Measurements from ENCODE around the gene ASTN2.

DNA sequence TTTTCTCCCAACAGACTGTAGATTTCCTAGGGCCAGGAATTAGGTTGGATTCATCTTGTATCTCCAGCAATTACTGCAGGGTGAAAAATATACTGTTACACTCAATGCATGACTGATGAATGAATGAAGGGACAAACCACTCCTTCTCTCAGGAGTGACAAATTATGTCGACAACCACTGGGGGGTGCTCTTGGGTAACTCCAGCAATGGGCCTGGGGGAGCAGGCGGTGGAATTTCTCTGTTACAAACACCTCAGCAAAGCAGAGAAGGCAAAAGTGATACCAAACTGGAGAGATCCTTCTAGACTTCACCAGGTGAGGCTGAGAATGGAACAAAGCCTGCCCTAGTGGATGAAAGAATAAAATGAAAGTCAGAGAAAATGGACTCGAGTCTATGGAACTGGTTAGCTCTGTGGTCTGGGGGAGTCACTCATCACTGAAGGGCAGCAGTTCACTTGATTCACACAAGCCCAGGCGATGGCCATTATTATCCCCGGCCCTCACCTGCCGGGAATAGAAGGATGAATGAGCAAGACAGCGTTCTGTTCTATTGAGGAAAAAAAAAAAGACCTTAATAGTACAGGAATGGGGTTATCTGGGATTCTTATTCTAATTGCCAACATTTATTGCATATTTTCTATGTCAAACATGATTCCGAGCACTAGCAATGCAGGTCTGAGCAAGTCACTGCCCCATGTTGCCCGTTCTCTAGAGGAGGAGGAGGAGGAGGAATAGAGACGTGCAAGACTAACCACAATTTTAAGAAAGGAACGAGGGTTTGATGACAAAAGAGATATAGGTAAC lies 341.1 kb downstream of the ASTN2 start:
- no peak for TF ChIP-seq CEBPZ (IDR thresholded peaks at IDR 0.05; ENCODE audit: borderline replicate concordance, low read depth, low read length)
- no peak for TF ChIP-seq BDP1 (IDR thresholded peaks at IDR 0.05; ENCODE audit: insufficient read depth, insufficient read length)
- no peak for TF ChIP-seq ZBTB8A (IDR thresholded peaks at IDR 0.05; ENCODE audit: partially characterized antibody)
- TF ChIP-seq TEAD2 (tag; IDR thresholded peaks at IDR 0.05): no peak
- TF ChIP-seq EP300 (IDR thresholded peaks at IDR 0.05; ENCODE audit: low read length): no peak
- TF ChIP-seq MTA3 (IDR thresholded peaks at IDR 0.05; ENCODE audit: borderline replicate concordance): no peak
- peak in 1 of 3 experiments; percentile 48; a peak in 2 of 6 replicates for TF ChIP-seq CTCF (IDR thresholded peaks at IDR 0.05 in 2 of 3, conservative IDR thresholded peaks at IDR 0.05 in 1 of 3; ENCODE audit: insufficient read depth in 2 of 3, low read depth in 1 of 3, low read length in 3 of 3)
- no peak for TF ChIP-seq CREB3 (tag; conservative IDR thresholded peaks at IDR 0.05; ENCODE audit: low read depth)
- TF ChIP-seq, protein P1, sequence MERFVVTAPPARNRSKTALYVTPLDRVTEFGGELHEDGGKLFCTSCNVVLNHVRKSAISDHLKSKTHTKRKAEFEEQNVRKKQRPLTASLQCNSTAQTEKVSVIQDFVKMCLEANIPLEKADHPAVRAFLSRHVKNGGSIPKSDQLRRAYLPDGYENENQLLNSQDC (CRISPR knock-in tag; IDR thresholded peaks at IDR 0.05): no peak
- TF ChIP-seq GTF3C2 (IDR thresholded peaks at IDR 0.05; ENCODE audit: borderline replicate concordance, extremely low read depth, insufficient read length): no peak
- no peak for TF ChIP-seq MEF2D (tag; conservative IDR thresholded peaks at IDR 0.05; ENCODE audit: low read depth)
- no peak for TF ChIP-seq CHD1 (IDR thresholded peaks at IDR 0.05; ENCODE audit: low read length)

All from K562 (cell line).